MM.1S (cell line): ENCODE results near the gene CACNG4.

ENCODE experiments used
- CTCF ChIP-seq: fragments of 300-600 bp; sonication (generic); IDR thresholded peaks from 2 replicates; pipeline ENCODE4 v1.5.1; 2016; ENCODE audit warnings: antibody characterized with exemption, low read length, mixed read lengths
- EZH2 ChIP-seq: fragments of 300-600 bp; sonication (generic); optimal IDR thresholded peaks from 2 replicates; pipeline ENCODE3; 2017; ENCODE audit warnings: low read depth, mild to moderate bottlenecking, antibody characterized with exemption, low read length, mixed read lengths
- EZH2phosphoT487 ChIP-seq: fragments of 300-600 bp; sonication (generic); IDR thresholded peaks from 2 replicates; pipeline ENCODE4 v1.6.1; 2018; ENCODE audit warnings: antibody characterized with exemption, low read length

GRCh38 chr17:67027031-67027628 is 62.6 kb downstream of the CACNG4 start:
- no peak for TF ChIP-seq CTCF
- no peak for TF ChIP-seq EZH2
- no peak for TF ChIP-seq EZH2phosphoT487
